ENCODE measurements around the gene BTLA. TPM values are rescaled to one million over a fixed set of nuclear protein-coding genes. Genes with fewer than 3 reads are reported as not detected.
"Not testable (repeated sequence)": the region's sequence is repeated elsewhere in the genome, so short reads cannot be mapped to it uniquely, and the experiment has no call there.

BTLA gene
- polyA plus RNA-seq, 3 donors = 0.05 TPM; not detected in 2

- no peak for TF ChIP-seq CTCF (IDR thresholded peaks at IDR 0.05)
- no peak for DNase-seq
- Histone ChIP-seq H3K4me3 (replicated peaks in 1 of 3; ENCODE audit: low read depth in 2 of 3, low read length in 3 of 3) (peak overlapping the region in 1 of 3 experiments; percentile 36), H3K36me3 (replicated peaks in 1 of 2; ENCODE audit: control insufficient read depth in 1 of 2, insufficient read depth in 2 of 2, low read length in 2 of 2) (no peaks in the 10 kb centered on the region), H3K9ac (ENCODE audit: insufficient read depth, low read length, poor library complexity, severe bottlenecking) (no peak overlapping the region), H3K9me3 (replicated peaks in 1 of 2; ENCODE audit: control insufficient read depth in 1 of 2, insufficient read depth in 1 of 2, low read length in 2 of 2) (no peaks in the 10 kb centered on the region), H3K79me2 (ENCODE audit: insufficient read depth, low read length) (no peaks in the 10 kb centered on the region), H4K20me1 (ENCODE audit: insufficient read depth, low read length) (no peaks in the 10 kb centered on the region), H3K4me2 (replicated peaks; ENCODE audit: extremely low read depth, low read length, poor library complexity, severe bottlenecking) (peak overlapping the region; percentile 51), H3K4me1 (ENCODE audit: control insufficient read depth in 1 of 2, insufficient read depth in 2 of 2, low read length in 2 of 2) (peaks cover 17 to 23% of the 10 kb centered on the region in 2 donors), H2AFZ (ENCODE audit: insufficient read depth, low read depth, low read length, poor library complexity, severe bottlenecking) (peak overlapping the region; percentile 39), H3K27me3 (ENCODE audit: control insufficient read depth in 2 of 2, insufficient read depth in 2 of 2, low read length in 2 of 2) (no peaks in the 10 kb centered on the region), H3K27ac (ENCODE audit: low read depth in 1 of 2, low read length in 2 of 2) (peak overlapping the region in 1 of 2 donors; percentile 20)
- intact Hi-C loops (cut with micrococcal nuclease) = no loop called here
- H3K4me3 Mint-ChIP-seq = peak overlapping the region in 1 of 2 donors; percentile 63
- WGBS (ENCODE audit: insufficient coverage) = no CpG with 5 or more reads among the region's 2 CpGs
- no peak overlapping the region for H3K27ac Mint-ChIP-seq
- no peaks in the 10 kb centered on the region for H3K36me3 Mint-ChIP-seq
- peaks cover 43% of the 10 kb centered on the region for H3K4me1 Mint-ChIP-seq
- H3K9me3 Mint-ChIP-seq = peaks cover 0 to 6% (median 0%) of the 10 kb centered on the region in 7 donors
- H3K27me3 Mint-ChIP-seq (ENCODE audit: low read depth in 3 of 3) = no peaks in the 10 kb centered on the region
Observed at GRCh38 chr3:112464264-112464663, 35.0 kb downstream of the BTLA start.

GRCh38 chr3:112463250-112463649, 36.0 kb downstream of the BTLA start:
- peaks cover 17 to 23% of the 10 kb centered on the region in 2 donors for H3K4me1 ChIP-seq (ENCODE audit: control insufficient read depth in 1 of 2, insufficient read depth in 2 of 2, low read length in 2 of 2)
- no peak overlapping the region for H2AFZ ChIP-seq (ENCODE audit: insufficient read depth, low read depth, low read length, poor library complexity, severe bottlenecking)
- no peak overlapping the region for H3K27ac ChIP-seq (ENCODE audit: low read depth in 1 of 2, low read length in 2 of 2)
- Mint-ChIP-seq H3K4me1 (peaks cover 43% of the 10 kb centered on the region), H3K36me3 (no peaks in the 10 kb centered on the region), H3K27ac (no peak overlapping the region), H3K27me3 (ENCODE audit: low read depth in 3 of 3) (no peaks in the 10 kb centered on the region), H3K4me3 (no peak overlapping the region), H3K9me3 (peaks cover 0 to 6% (median 2%) of the 10 kb centered on the region in 7 donors)
- 87% methylated on average over 3 of the region's 5 CpGs for WGBS (ENCODE audit: insufficient coverage)
- H3K27me3 ChIP-seq (ENCODE audit: control insufficient read depth in 2 of 2, insufficient read depth in 2 of 2, low read length in 2 of 2) = no peaks in the 10 kb centered on the region
- intact Hi-C loops (cut with micrococcal nuclease) = no loop called here
- no peak for DNase-seq
- TF ChIP-seq CTCF (IDR thresholded peaks at IDR 0.05) = no peak
- H3K9me3 ChIP-seq (replicated peaks in 1 of 2; ENCODE audit: control insufficient read depth in 1 of 2, insufficient read depth in 1 of 2, low read length in 2 of 2) = no peaks in the 10 kb centered on the region
- no peaks in the 10 kb centered on the region for H3K79me2 ChIP-seq (ENCODE audit: insufficient read depth, low read length)
- no peak overlapping the region for H3K4me2 ChIP-seq (replicated peaks; ENCODE audit: extremely low read depth, low read length, poor library complexity, severe bottlenecking)
- H3K9ac ChIP-seq (ENCODE audit: insufficient read depth, low read length, poor library complexity, severe bottlenecking) = no peak overlapping the region
- no peaks in the 10 kb centered on the region for H4K20me1 ChIP-seq (ENCODE audit: insufficient read depth, low read length)
- no peaks in the 10 kb centered on the region for H3K36me3 ChIP-seq (replicated peaks in 1 of 2; ENCODE audit: control insufficient read depth in 1 of 2, insufficient read depth in 2 of 2, low read length in 2 of 2)
- no peak overlapping the region for H3K4me3 ChIP-seq (replicated peaks in 1 of 3; ENCODE audit: low read depth in 2 of 3, low read length in 3 of 3)

- H3K36me3 Mint-ChIP-seq; H3K4me2 ChIP-seq (replicated peaks; ENCODE audit: extremely low read depth, low read length, poor library complexity, severe bottlenecking); H3K9me3 Mint-ChIP-seq; H3K27me3 ChIP-seq (ENCODE audit: control insufficient read depth in 2 of 2, insufficient read depth in 2 of 2, low read length in 2 of 2); DNase-seq; H3K27ac Mint-ChIP-seq; H3K36me3 ChIP-seq (replicated peaks in 1 of 2; ENCODE audit: control insufficient read depth in 1 of 2, insufficient read depth in 2 of 2, low read length in 2 of 2); H3K9ac ChIP-seq (ENCODE audit: insufficient read depth, low read length, poor library complexity, severe bottlenecking); H3K9me3 ChIP-seq (replicated peaks in 1 of 2; ENCODE audit: control insufficient read depth in 1 of 2, insufficient read depth in 1 of 2, low read length in 2 of 2); intact Hi-C loops (cut with micrococcal nuclease); H3K27me3 Mint-ChIP-seq (ENCODE audit: low read depth in 3 of 3); H4K20me1 ChIP-seq (ENCODE audit: insufficient read depth, low read length); H3K4me3 Mint-ChIP-seq; H3K4me3 ChIP-seq (replicated peaks in 1 of 3; ENCODE audit: low read depth in 2 of 3, low read length in 3 of 3); H3K79me2 ChIP-seq (ENCODE audit: insufficient read depth, low read length); H3K27ac ChIP-seq (ENCODE audit: low read depth in 1 of 2, low read length in 2 of 2); H2AFZ ChIP-seq (ENCODE audit: insufficient read depth, low read depth, low read length, poor library complexity, severe bottlenecking): not testable (repeated sequence)
- no CpG with 5 or more reads among the region's 2 CpGs for WGBS (ENCODE audit: insufficient coverage)
- peaks cover 43% of the 10 kb centered on the region for H3K4me1 Mint-ChIP-seq
- H3K4me1 ChIP-seq (ENCODE audit: control insufficient read depth in 1 of 2, insufficient read depth in 2 of 2, low read length in 2 of 2) = peaks cover 17 to 23% of the 10 kb centered on the region in 2 donors
Observed at GRCh38 chr3:112461787-112462186, 37.5 kb downstream of the BTLA start.

Data from CD14-positive monocyte (primary cell).